H9 (cell line): ENCODE measurements around the gene PPARG. TPM values are rescaled to one million over a fixed set of nuclear protein-coding genes. Genes with fewer than 3 reads are reported as not detected.

ENCODE experiments used
- DNase-seq: peaks from one replicate; pipeline ENCODE4 v3.0.0-alpha.2; 2017
- H2AFZ ChIP-seq: one replicate; pipeline ENCODE4 v1.6.1; 2013; ENCODE audit warnings: mild to moderate bottlenecking, low read length, control low read depth, moderate library complexity
- H2AK5ac ChIP-seq: 2 replicates; pipeline ENCODE4 v1.6.1; 2013; ENCODE audit warnings: low read length, control low read depth, mixed read lengths; ENCODE audit not compliant: insufficient read length
- H2BK120ac ChIP-seq: one replicate; pipeline ENCODE4 v1.6.1; 2013; ENCODE audit warnings: low read depth, mild to moderate bottlenecking, low read length, control low read depth, inconsistent platforms; ENCODE audit not compliant: poor library complexity, severe bottlenecking
- H2BK12ac ChIP-seq: 2 replicates; pipeline ENCODE4 v1.6.1; 2013; ENCODE audit warnings: low read length, control low read depth, mixed read lengths, low read depth; ENCODE audit not compliant: insufficient read length
- H2BK15ac ChIP-seq: 2 replicates; pipeline ENCODE4 v1.6.1; 2013; ENCODE audit warnings: low read depth, low read length, control low read depth
- H2BK20ac ChIP-seq: one replicate; pipeline ENCODE4 v1.6.1; 2013; ENCODE audit warnings: low read depth, mild to moderate bottlenecking, low read length, control low read depth, inconsistent platforms; ENCODE audit not compliant: poor library complexity, severe bottlenecking
- H2BK5ac ChIP-seq: 2 replicates; pipeline ENCODE4 v1.6.1; 2013; ENCODE audit warnings: low read length, control low read depth, mixed read lengths; ENCODE audit not compliant: insufficient read length
- H3K14ac ChIP-seq: 2 replicates; pipeline ENCODE4 v1.6.1; 2013; ENCODE audit warnings: low read length, control low read depth; ENCODE audit not compliant: insufficient read depth
- H3K18ac ChIP-seq: 2 replicates; pipeline ENCODE4 v1.6.1; 2013; ENCODE audit warnings: low read depth, mild to moderate bottlenecking, mixed read lengths, low read length, control low read depth; ENCODE audit not compliant: insufficient read length
- H3K23ac ChIP-seq: 2 replicates; pipeline ENCODE4 v1.6.1; 2013; ENCODE audit warnings: low read length, control low read depth, mixed read lengths, low read depth; ENCODE audit not compliant: insufficient read length
- H3K23me2 ChIP-seq: 2 replicates; pipeline ENCODE4 v1.6.1; 2013; ENCODE audit warnings: low read depth, mild to moderate bottlenecking, mixed read lengths, low read length, control low read depth; ENCODE audit not compliant: insufficient read length, poor library complexity, severe bottlenecking
- H3K27ac ChIP-seq: 2 replicates; pipeline ENCODE4 v1.5.1; 2013; ENCODE audit warnings: low read length, control low read depth, mixed read lengths, low read depth; ENCODE audit not compliant: insufficient read length
- H3K27me3 ChIP-seq: 2 replicates; pipeline ENCODE4 v1.6.1; 2013; ENCODE audit warnings: low read length, control low read depth, inconsistent platforms; ENCODE audit not compliant: insufficient read depth
- H3K4ac ChIP-seq: 2 replicates; pipeline ENCODE4 v1.6.1; 2013; ENCODE audit warnings: low read depth, mild to moderate bottlenecking, control low read depth, inconsistent platforms, low read length, moderate library complexity
- H3K4me1 ChIP-seq: 2 replicates; pipeline ENCODE4 v1.6.1; 2013; ENCODE audit warnings: low read length, control low read depth, inconsistent platforms; ENCODE audit not compliant: insufficient read depth
- H3K4me2 ChIP-seq: 2 replicates; pipeline ENCODE4 v1.6.1; 2013; ENCODE audit warnings: low read length, control low read depth, mixed read lengths; ENCODE audit not compliant: insufficient read length, insufficient read depth
- H3K56ac ChIP-seq: 2 replicates; pipeline ENCODE4 v1.6.1; 2013; ENCODE audit warnings: low read depth, mild to moderate bottlenecking, mixed read lengths, low read length, control low read depth; ENCODE audit not compliant: insufficient read length
- H3K79me1 ChIP-seq: 2 replicates; pipeline ENCODE4 v1.6.1; 2013; ENCODE audit warnings: low read depth, mild to moderate bottlenecking, moderate library complexity, low read length, control low read depth, inconsistent platforms; ENCODE audit not compliant: insufficient read depth, poor library complexity, severe bottlenecking
- H3K79me2 ChIP-seq: 2 replicates; pipeline ENCODE4 v1.6.1; 2013; ENCODE audit warnings: low read length, control low read depth, inconsistent platforms; ENCODE audit not compliant: insufficient read depth
- H3K9ac ChIP-seq: 2 replicates; pipeline ENCODE4 v1.6.1; 2013; ENCODE audit warnings: low read length, control low read depth, mixed read lengths; ENCODE audit not compliant: insufficient read length; ENCODE audit errors: extremely low read depth
- H3K9me3 ChIP-seq: one replicate; pipeline ENCODE4 v1.6.1; 2013; ENCODE audit warnings: low read depth, low read length, inconsistent platforms; ENCODE audit not compliant: control insufficient read depth
- H3T11ph ChIP-seq: one replicate; pipeline ENCODE4 v1.6.1; 2013; ENCODE audit warnings: mild to moderate bottlenecking, low read length, control low read depth, inconsistent platforms
- H4K20me1 ChIP-seq: one replicate; pipeline ENCODE4 v1.6.1; 2013; ENCODE audit not compliant: control insufficient read depth, insufficient read length, insufficient read depth
- H4K5ac ChIP-seq: 2 replicates; pipeline ENCODE4 v1.6.1; 2013; ENCODE audit warnings: low read depth, mild to moderate bottlenecking, mixed read lengths, low read length, control low read depth; ENCODE audit not compliant: insufficient read length
- H4K8ac ChIP-seq: replicated peaks from 2 replicates; pipeline ENCODE4 v1.6.1; 2013; ENCODE audit warnings: low read length, control low read depth, mixed read lengths, low read depth; ENCODE audit not compliant: insufficient read length
- H4K91ac ChIP-seq: 2 replicates; pipeline ENCODE4 v1.6.1; 2013; ENCODE audit warnings: low read depth, mild to moderate bottlenecking, moderate library complexity, mixed read lengths, low read length, control low read depth; ENCODE audit not compliant: insufficient read length
- H3K27ac Mint-ChIP-seq, 3 experiments: 2 replicates in 2 of 3; 3 replicates in 1 of 3; pipeline ENCODE4 v1.8.0; 2020 to 2021; ENCODE audit warnings: mixed read lengths in 3 of 3, mild to moderate bottlenecking in 1 of 3, moderate library complexity in 1 of 3
- H3K27me3 Mint-ChIP-seq: 2 replicates; pipeline ENCODE4 v1.8.0; 2021; ENCODE audit warnings: low read depth, mild to moderate bottlenecking, moderate library complexity, mixed read lengths
- H3K36me3 Mint-ChIP-seq, 3 experiments: 2 replicates in 2 of 3; 3 replicates in 1 of 3; pipeline ENCODE4 v1.8.0; 2020 to 2021; ENCODE audit warnings: low read depth in 3 of 3, mixed read lengths in 3 of 3; ENCODE audit not compliant: insufficient read depth in 1 of 3
- H3K4me1 Mint-ChIP-seq, 2 experiments: 2 replicates each; pipeline ENCODE4 v1.8.0; 2020; ENCODE audit warnings: mixed read lengths in 2 of 2
- H3K4me3 Mint-ChIP-seq, 2 experiments: 2 replicates in 1 of 2; 3 replicates in 1 of 2; pipeline ENCODE4 v1.8.0; 2020 to 2021; ENCODE audit warnings: mild to moderate bottlenecking in 2 of 2, mixed read lengths in 2 of 2, moderate library complexity in 1 of 2
- H3K9me3 Mint-ChIP-seq, 2 experiments: 2 replicates in 1 of 2; 3 replicates in 1 of 2; pipeline ENCODE4 v1.8.0; 2020; ENCODE audit warnings: mild to moderate bottlenecking in 2 of 2, mixed read lengths in 2 of 2, moderate library complexity in 1 of 2
- CTCF ChIP-seq: fragments of 200-600 bp; sonication (generic); conservative IDR thresholded peaks from 3 replicates; pipeline ENCODE4 v1.8.0; 2021; ENCODE audit warnings: antibody characterized with exemption, mild to moderate bottlenecking
- WGBS: extraction: QIAGEN DNeasy Blood & Tissue Kit; methylation state at CpG from one replicate; pipeline ENCODE4 v1.1.7; 2013; ENCODE audit warnings: missing lambda C conversion rate, low lambda C conversion rate, mixed read lengths; ENCODE audit not compliant: insufficient read length; ENCODE audit errors: extremely low coverage; 5-methylcytosine and 5-hydroxymethylcytosine counted together
- total RNA-seq: library from RNA; stranded (reverse); gene quantifications from 2 replicates; pipeline ENCODE4 v1.2.1, GENCODE V29; 2021

Gene PPARG
- total RNA-seq, 1 experiment from 2014 or later: 0.42 TPM

- H3K4ac ChIP-seq: no peak overlapping the region
- H3K56ac ChIP-seq: no peak overlapping the region
- H3K9me3 ChIP-seq: no peaks in the 10 kb centered on the region
- H3K4me1 Mint-ChIP-seq: no peaks in the 10 kb centered on the region
- H3K27ac Mint-ChIP-seq: no peak overlapping the region
- no peaks in the 10 kb centered on the region for H3K79me1 ChIP-seq
- H3K79me2 ChIP-seq: no peaks in the 10 kb centered on the region
- H3K9me3 Mint-ChIP-seq: no peaks in the 10 kb centered on the region
- no peak for TF ChIP-seq CTCF
- no peak overlapping the region for H2BK5ac ChIP-seq
- no peaks in the 10 kb centered on the region for H3K23me2 ChIP-seq
- no peak overlapping the region for H4K8ac ChIP-seq
- no peaks in the 10 kb centered on the region for H3K4me1 ChIP-seq
- H2BK20ac ChIP-seq: no peak overlapping the region
- no peak overlapping the region for H3K27ac ChIP-seq
- H2AFZ ChIP-seq: no peak overlapping the region
- peaks cover 3% of the 10 kb centered on the region for H3K27me3 Mint-ChIP-seq
- no peak overlapping the region for H4K5ac ChIP-seq
- H2BK120ac ChIP-seq: no peak overlapping the region
- DNase-seq: no peak
- H2BK15ac ChIP-seq: no peak overlapping the region
- H3K23ac ChIP-seq: no peak overlapping the region
- H3T11ph ChIP-seq: no peak overlapping the region
- no peaks in the 10 kb centered on the region for H4K20me1 ChIP-seq
- no peak overlapping the region for H3K9ac ChIP-seq
- no peak overlapping the region for H3K14ac ChIP-seq
- no CpG with 5 or more reads among the region's 5 CpGs for WGBS
- no peak overlapping the region for H3K4me2 ChIP-seq
- no peaks in the 10 kb centered on the region for H3K36me3 Mint-ChIP-seq
- H3K4me3 Mint-ChIP-seq: no peak overlapping the region
- H3K18ac ChIP-seq: no peak overlapping the region
- H3K27me3 ChIP-seq: no peaks in the 10 kb centered on the region
- no peak overlapping the region for H2AK5ac ChIP-seq
- no peak overlapping the region for H2BK12ac ChIP-seq
- no peak overlapping the region for H4K91ac ChIP-seq
These were observed 51.0 kb downstream of the PPARG start for GRCh38 chr3:12339701-12340480.
